Heart left ventricle (tissue), 16 donors: ENCODE results near the gene HOXA3. TPM values are rescaled to one million over a fixed set of nuclear protein-coding genes. Genes with fewer than 3 reads are reported as not detected.

Experiments used
- ATAC-seq, 4 donors: fragments of 200-7000 bp; cut with Tn5 transposase; one replicate each; pipeline ENCODE4 v1.9.1; 2020 to 2022; ENCODE audit warnings: moderate library complexity in 4 of 4, mild to moderate bottlenecking in 3 of 4, moderate number of reproducible peaks in 1 of 4
- DNase-seq, 5 donors: peaks; one replicate each; pipeline ENCODE4 v3.0.0-alpha.2; 2020
- H3K27ac ChIP-seq, 12 donors: fragments of 200-600 bp; sonication (generic) in 4 of 12; one replicate each; pipeline versions ENCODE4 v1.5.0 to v1.8.0; 2016 to 2022; ENCODE audit warnings: mild to moderate bottlenecking in 2 of 12
- H3K27me3 ChIP-seq, 9 donors: fragments of 200-600 bp; sonication (generic) in 2 of 9; one replicate each; pipeline versions ENCODE4 v1.5.1 to v1.8.0; 2016 to 2022; ENCODE audit warnings: mild to moderate bottlenecking in 3 of 9
- H3K36me3 ChIP-seq, 9 donors: fragments of 200-600 bp; sonication (generic) in 2 of 9; one replicate each; pipeline versions ENCODE4 v1.5.0 to v1.8.0; 2018 to 2022; ENCODE audit warnings: mild to moderate bottlenecking in 2 of 9
- H3K4me1 ChIP-seq, 12 donors: fragments of 200-600 bp; sonication (generic) in 4 of 12; one replicate each; pipeline versions ENCODE4 v1.5.0 to v1.8.0; 2016 to 2022; ENCODE audit warnings: mild to moderate bottlenecking in 3 of 12
- H3K4me3 ChIP-seq, 12 donors: fragments of 200-600 bp; sonication (generic) in 4 of 12; one replicate each; pipeline versions ENCODE4 v1.5.0 to v1.8.0; 2017 to 2022; ENCODE audit warnings: mild to moderate bottlenecking in 9 of 12, moderate library complexity in 4 of 12
- H3K9me3 ChIP-seq, 12 donors: fragments of 200-600 bp; sonication (generic) in 4 of 12; one replicate each; pipeline versions ENCODE4 v1.5.0 to v1.8.0; 2016 to 2022; ENCODE audit warnings: mild to moderate bottlenecking in 1 of 12
- CTCF ChIP-seq, 12 donors: fragments of 200-600 bp; sonication (generic) in 4 of 12; IDR thresholded peaks; one replicate each; pipeline versions ENCODE4 v1.5.0 to v1.8.0; 2018 to 2022; ENCODE audit warnings: antibody characterized with exemption in 12 of 12, mild to moderate bottlenecking in 5 of 12
- POLR2A ChIP-seq, 2 donors: fragments of 450-650 bp; IDR thresholded peaks; one replicate each; pipeline ENCODE4 v1.6.1; 2017; ENCODE audit warnings: antibody characterized with exemption in 2 of 2, mild to moderate bottlenecking in 2 of 2, moderate library complexity in 2 of 2
- WGBS, 4 donors: extraction: QIAGEN DNeasy Blood & Tissue Kit in 2 of 4; methylation state at CpG; one replicate each; pipeline versions ENCODE4 v1.1.5 to v1.1.7; 2013 to 2018; 5-methylcytosine and 5-hydroxymethylcytosine counted together
- intact Hi-C, 10 donors: fragments of 100-400 bp; cut with DNase I; formaldehyde crosslinking; loops; one replicate each; pipeline versions ENCODE4 v1.11.1 to v1.14.2; 2022
- polyA plus RNA-seq, 2 donors: library from polyadenylated mRNA; stranded (reverse); fragments of 200-250 nt; gene quantifications; one replicate each; pipeline ENCODE4 v1.2.3, GENCODE V29; 2013
- total RNA-seq, 9 donors: library from RNA; depleted of rRNA in 2 of 9; stranded (reverse); fragments of >200 nt in 2 of 9; fragmentation: NEBNext Ultra II Directional in 3 of 9; extraction: Animal tissue kit (Norgen Biotek cat#: 25700) in 3 of 9; gene quantifications; one replicate each; pipeline versions ENCODE4 v1.1.0 to v1.2.4, GENCODE V29; 2016 to 2023
- donor health status: ischemic (EF 13 %, LVEDD 7.1; RV severe dilation, severe dysfunction).
- donor health status: healthy with polysubstance abuse.
- donor health status: DM: no; HTN: yes; CAD: no.
- donor health status: DM: no; HTN: no; CAD: no.
- donor health status: ischemic (EF 25% LVEDD 6.9; RV normal size, moderate dysfunction).
- donor health status: ischemic (EF 25% LVEDD 5.7; RV mildly dilated, moderate dysfunction).
- donor health status: healthy.
- donor health status: DM: yes; HTN: yes; CAD: no.
- donor health status: ischemic (EF 35%, LVEDD 5.7; RV mildly dilated, moderate dysfunction).
- donor health status: nonischemic (EF 11% LVEDD 7.7; RV severe dilation, severe dysfunction).
- donor health status: DM: yes; HTN: yes; CAD: no.
- donor health status: PGD.
- donor health status: ischemic (EF 29% LVEDD 5.4; RV normal size, mild dysfunction).
- donor health status: nonischemic (EF 23%, LVEDD 6.1; RV moderate dilation, normal function).

HOXA3 gene
- total and polyA plus RNA-seq, 11 donors = 0.07 to 3.1 (median 0.64) TPM; not detected in 2

- 21 to 26% (median 23%) methylated on average over 28 of the region's 28 CpGs for WGBS, 4 donors
- Histone ChIP-seq H3K4me3 (peak overlapping the region in 6 of 12 donors; percentile 41 to 67 (median 56)), H3K9me3 (no peaks in the 10 kb centered on the region), H3K4me1 (peaks cover 0 to 16% (median 0%) of the 10 kb centered on the region in 12 donors), H3K36me3 (no peaks in the 10 kb centered on the region), H3K27me3 (peaks cover 18 to 97% (median 88%) of the 10 kb centered on the region in 9 donors), H3K27ac (peak overlapping the region in 2 of 12 donors; percentile 83 to 89)
- ATAC-seq (no peak), DNase-seq (no peak)
- TF ChIP-seq POLR2A (IDR thresholded peaks at IDR 0.05) (no peak), CTCF (IDR thresholded peaks at IDR 0.05) (no peak)
- intact Hi-C loops = no loop called here
These were observed 23.3 kb downstream of the HOXA3 start for GRCh38 chr7:27128776-27129728.

- Histone ChIP-seq H3K4me1 (peaks cover 0 to 16% (median 0%) of the 10 kb centered on the region in 12 donors), H3K27ac (peak overlapping the region in 1 of 12 donors; percentile 83), H3K9me3 (no peaks in the 10 kb centered on the region), H3K36me3 (no peaks in the 10 kb centered on the region), H3K27me3 (peaks cover 24 to 99% (median 89%) of the 10 kb centered on the region in 9 donors), H3K4me3 (no peak overlapping the region)
- TF ChIP-seq POLR2A (IDR thresholded peaks at IDR 0.05) = no peak
- no peak for TF ChIP-seq CTCF (IDR thresholded peaks at IDR 0.05)
- ATAC-seq (no peak), DNase-seq (no peak)
- WGBS, 4 donors = 19 to 44% (median 30%) methylated on average over 2 of the region's 2 CpGs
- intact Hi-C loops = no loop called here
These were observed 24.3 kb downstream of the HOXA3 start for GRCh38 chr7:27128034-27128433.

- Histone ChIP-seq H3K4me3 (no peak overlapping the region), H3K4me1 (peaks cover 0 to 16% (median 0%) of the 10 kb centered on the region in 12 donors), H3K27ac (no peak overlapping the region), H3K27me3 (peaks cover 33 to 99% (median 83%) of the 10 kb centered on the region in 9 donors), H3K36me3 (no peaks in the 10 kb centered on the region), H3K9me3 (no peaks in the 10 kb centered on the region)
- DNase-seq (no peak), ATAC-seq (no peak)
- intact Hi-C loops = no loop called here
- WGBS, 4 donors = 16 to 43% (median 23%) methylated on average over 3 of the region's 3 CpGs
- no peak for TF ChIP-seq POLR2A (IDR thresholded peaks at IDR 0.05)
- no peak for TF ChIP-seq CTCF (IDR thresholded peaks at IDR 0.05)
These were observed 25.6 kb downstream of the HOXA3 start for GRCh38 chr7:27126596-27127327.

- peaks cover 31 to 98% (median 81%) of the 10 kb centered on the region in 9 donors for H3K27me3 ChIP-seq
- ATAC-seq (no peak), DNase-seq (no peak)
- no peak overlapping the region for H3K4me3 ChIP-seq
- H3K9me3 ChIP-seq = no peaks in the 10 kb centered on the region
- WGBS, 4 donors = 18 to 34% (median 20%) methylated on average over 5 of the region's 5 CpGs
- no peaks in the 10 kb centered on the region for H3K36me3 ChIP-seq
- intact Hi-C loops = no loop called here
- TF ChIP-seq POLR2A (IDR thresholded peaks at IDR 0.05) (no peak), CTCF (IDR thresholded peaks at IDR 0.05) (no peak)
- peaks cover 0 to 14% (median 0%) of the 10 kb centered on the region in 12 donors for H3K4me1 ChIP-seq
- peak overlapping the region in 1 of 12 donors; percentile 48 for H3K27ac ChIP-seq
These were observed 26.4 kb downstream of the HOXA3 start for GRCh38 chr7:27125986-27126394.
